Glomerular visceral epithelial cell (primary cell): ENCODE results near the gene KCNJ14.
A peak's percentile ranks its signal among the peaks of the same experiment; 100 is the strongest.

ENCODE experiments used
- DNase-seq: peaks from one replicate; pipeline ENCODE4 v3.0.0-alpha.2; 2016; ENCODE audit errors: extremely low spot score

KCNJ14 gene

GRCh38 chr19:48445256-48445605 is 10.1 kb upstream of the KCNJ14 start:
- DNase-seq: peak; percentile 83

GRCh38 chr19:48445606-48446481 is 9.5 kb upstream of the KCNJ14 start, which contains the start of gene GRWD1:
Gene GRWD1 (plus strand): TSS chr19:48445983. CDS start chr19:48446006, 23 bp downstream.
- peak; percentile 96 for DNase-seq

- DNase-seq: no peak
Measured at GRCh38 chr19:48446579-48446978, 8.8 kb upstream of the KCNJ14 start.

- DNase-seq: no peak
Measured at GRCh38 chr19:48448563-48448962, 6.8 kb upstream of the KCNJ14 start.

GRCh38 chr19:48450441-48450840 is 4.9 kb upstream of the KCNJ14 start:
- DNase-seq: no peak

- DNase-seq: no peak
Measured at GRCh38 chr19:48450863-48451262, 4.5 kb upstream of the KCNJ14 start.

GRCh38 chr19:48451624-48452023 is 3.8 kb upstream of the KCNJ14 start:
- DNase-seq: no peak

- no peak for DNase-seq
Measured at GRCh38 chr19:48452289-48453190, 2.8 kb upstream of the KCNJ14 start.

GRCh38 chr19:48454150-48454730 is 1.1 kb upstream of the KCNJ14 start:
- no peak for DNase-seq

- DNase-seq: no peak
Measured at GRCh38 chr19:48455908-48456562, 661 bp downstream of the KCNJ14 start.

- no peak for DNase-seq
Measured at GRCh38 chr19:48456864-48457263, 1.5 kb downstream of the KCNJ14 start.

- no peak for DNase-seq
Measured at GRCh38 chr19:48458016-48458415, 2.6 kb downstream of the KCNJ14 start.

- no peak for DNase-seq
Measured at GRCh38 chr19:48461651-48461981, 6.2 kb downstream of the KCNJ14 start.

- DNase-seq: no peak
Measured at GRCh38 chr19:48461982-48462655, 6.7 kb downstream of the KCNJ14 start.

- no peak for DNase-seq
Measured at GRCh38 chr19:48465215-48465614, 9.8 kb downstream of the KCNJ14 start.

GRCh38 chr19:48466561-48467325 is 11.4 kb downstream of the KCNJ14 start:
- DNase-seq: peak; percentile 62

- DNase-seq: peak; percentile 100
Measured at GRCh38 chr19:48468772-48469288, 13.5 kb downstream of the KCNJ14 start.

GRCh38 chr19:48469289-48469881 is 14.0 kb downstream of the KCNJ14 start, which contains the start of gene CYTH2:
Gene CYTH2 (plus strand): TSS chr19:48469369. CDS start chr19:48469508, 139 bp downstream.
- DNase-seq: peak; percentile 87

GRCh38 chr19:48469934-48470680 is 14.7 kb downstream of the KCNJ14 start:
- no peak for DNase-seq
